Mononuclear cell (primary cell): ENCODE measurements around the gene NCLN. TPM values are rescaled to one million over a fixed set of nuclear protein-coding genes. Genes with fewer than 3 reads are reported as not detected.
"Not testable (repeated sequence)": the region's sequence is repeated elsewhere in the genome, so short reads cannot be mapped to it uniquely, and the experiment has no call there.

Source experiments
- H3K27me3 ChIP-seq: 2 replicates; pipeline ENCODE4 v1.6.0; 2011; ENCODE audit warnings: low read length, control low read depth; ENCODE audit not compliant: insufficient read depth
- H3K4me1 ChIP-seq: 2 replicates; pipeline ENCODE4 v1.5.1; 2011; ENCODE audit warnings: mild to moderate bottlenecking, low read length, control low read depth; ENCODE audit not compliant: insufficient read depth
- H3K4me3 ChIP-seq: 2 replicates; pipeline ENCODE4 v1.5.1; 2011; ENCODE audit warnings: mild to moderate bottlenecking, low read length, moderate library complexity
- H3K9me3 ChIP-seq: 2 replicates; pipeline ENCODE4 v1.5.1; 2011; ENCODE audit warnings: low read depth, mild to moderate bottlenecking, control low read depth, low read length
- total RNA-seq: library from RNA; depleted of rRNA; stranded (reverse); fragments of >200 nt; gene quantifications from one replicate; pipeline ENCODE4 v1.2.3, GENCODE V29; 2012

NCLN gene
- total RNA-seq, 1 donor: 29.7 TPM

DNA sequence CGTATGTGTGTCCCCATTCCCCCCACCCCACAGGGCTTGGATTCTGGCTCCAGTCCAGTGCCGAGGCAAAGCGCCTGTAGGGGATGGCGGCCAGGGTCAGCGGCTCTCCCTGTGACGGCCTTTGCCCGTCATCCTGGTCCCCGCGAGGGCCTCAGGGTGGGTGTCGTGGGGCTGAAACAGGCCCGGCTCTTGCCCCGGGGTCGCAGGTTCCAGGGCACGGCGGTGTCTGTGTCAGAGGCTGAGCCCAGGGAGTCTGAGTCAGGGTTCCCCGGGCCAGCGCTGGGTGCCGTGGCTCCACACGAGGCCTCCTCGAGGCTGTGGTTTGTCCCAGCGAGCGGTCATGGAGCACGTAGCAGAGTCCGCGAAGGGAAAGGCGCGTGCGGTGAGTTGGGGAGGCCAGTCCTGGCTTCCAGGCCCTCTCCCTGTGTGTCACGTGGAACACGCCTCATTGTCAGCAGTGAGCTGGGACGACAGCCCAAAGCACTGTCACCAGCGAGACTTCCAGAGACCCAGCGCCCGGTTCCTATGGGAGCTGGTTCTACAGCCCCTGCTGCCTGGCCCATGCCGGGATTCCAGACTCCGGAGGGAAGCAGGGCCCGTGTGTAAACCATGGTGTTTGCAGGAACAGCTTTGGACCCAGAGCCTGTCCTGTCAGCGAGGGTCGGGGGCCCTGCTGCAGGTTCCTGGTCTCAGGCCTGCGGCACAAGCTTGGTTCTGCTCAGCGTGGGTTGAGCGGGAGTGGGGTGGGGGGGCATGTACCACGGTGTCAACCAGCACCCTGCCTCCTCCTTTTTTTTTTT is 13.4 kb downstream of the NCLN start:
- Histone ChIP-seq H3K4me3 (no peak overlapping the region), H3K4me1 (no peaks in the 10 kb centered on the region), H3K9me3 (no peaks in the 10 kb centered on the region), H3K27me3 (no peaks in the 10 kb centered on the region)

DNA sequence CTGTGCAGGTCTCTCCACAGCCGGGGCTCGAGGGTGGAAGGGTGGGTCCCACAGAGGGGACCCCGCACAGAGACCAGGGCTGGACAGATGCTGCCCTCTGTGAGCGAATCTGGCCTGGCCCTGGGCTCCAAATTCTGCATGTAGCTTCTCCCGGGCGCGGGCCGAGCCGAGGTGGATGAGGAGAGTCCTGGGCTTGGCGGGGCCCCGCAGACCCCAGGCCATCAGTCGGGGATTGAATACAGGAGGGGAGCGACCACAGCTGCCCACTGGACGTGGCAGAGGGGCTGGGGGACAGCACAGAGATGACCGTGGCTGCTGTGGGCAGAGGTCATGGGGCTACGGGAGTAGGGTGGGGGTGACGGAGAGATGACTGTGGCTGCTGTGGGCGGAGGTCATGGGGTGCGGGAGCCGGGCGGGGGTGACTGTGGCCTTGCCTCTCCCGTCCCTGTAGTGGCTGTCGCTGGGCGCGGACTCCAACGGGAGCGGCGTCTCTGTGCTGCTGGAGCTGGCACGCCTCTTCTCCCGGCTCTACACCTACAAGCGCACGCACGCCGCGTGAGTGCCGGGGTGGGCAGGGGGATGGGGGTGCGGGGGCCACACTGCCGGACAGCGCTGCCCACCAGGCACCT is 15.5 kb downstream of the NCLN start:
- Histone ChIP-seq H3K9me3 (no peaks in the 10 kb centered on the region), H3K4me1 (no peaks in the 10 kb centered on the region), H3K4me3 (no peak overlapping the region), H3K27me3 (no peaks in the 10 kb centered on the region)

DNA sequence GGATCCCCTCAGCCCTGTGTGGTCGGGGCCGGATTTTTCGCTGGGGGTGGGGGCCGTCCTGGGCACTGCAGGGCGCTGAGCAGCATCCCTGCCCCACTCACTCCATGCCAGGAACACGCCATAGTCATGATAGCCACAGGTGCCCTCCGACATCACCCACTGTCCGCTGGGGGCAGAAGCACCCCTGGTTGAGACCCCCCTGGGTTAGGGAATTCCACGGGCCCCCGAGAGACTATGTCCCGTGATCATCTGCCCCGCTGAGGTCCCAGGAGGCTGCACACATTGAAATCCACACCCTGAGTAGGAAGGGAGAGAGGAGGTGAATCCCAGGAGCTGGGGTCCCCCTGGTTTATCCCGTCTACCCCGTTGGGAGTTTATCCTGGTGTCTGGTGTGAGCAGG is 16.2 kb downstream of the NCLN start:
- H3K4me3 ChIP-seq: no peak overlapping the region
- H3K27me3 ChIP-seq: no peaks in the 10 kb centered on the region
- no peaks in the 10 kb centered on the region for H3K4me1 ChIP-seq
- H3K9me3 ChIP-seq: no peaks in the 10 kb centered on the region

DNA sequence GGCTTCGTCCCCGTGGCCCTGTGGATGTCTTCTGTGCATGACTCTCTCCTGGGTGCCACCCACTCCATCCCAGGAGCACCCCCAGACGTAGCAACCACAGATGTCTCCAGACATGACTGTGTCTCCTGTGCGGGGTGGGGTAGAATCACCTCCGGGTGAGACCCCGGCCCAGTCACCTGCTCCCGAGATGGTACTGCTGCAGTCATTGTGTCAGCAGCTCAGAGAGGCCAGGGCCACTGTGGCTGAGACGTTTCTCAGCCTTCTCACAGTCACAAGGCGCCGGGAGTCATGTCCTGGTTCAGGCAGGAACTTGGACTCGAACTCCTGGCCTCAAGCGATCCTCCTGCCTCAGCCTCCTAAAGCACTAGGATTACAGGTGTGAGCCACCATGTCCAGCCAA is 16.6 kb downstream of the NCLN start:
- no peaks in the 10 kb centered on the region for H3K4me1 ChIP-seq
- no peak overlapping the region for H3K4me3 ChIP-seq
- no peaks in the 10 kb centered on the region for H3K27me3 ChIP-seq
- no peaks in the 10 kb centered on the region for H3K9me3 ChIP-seq

DNA sequence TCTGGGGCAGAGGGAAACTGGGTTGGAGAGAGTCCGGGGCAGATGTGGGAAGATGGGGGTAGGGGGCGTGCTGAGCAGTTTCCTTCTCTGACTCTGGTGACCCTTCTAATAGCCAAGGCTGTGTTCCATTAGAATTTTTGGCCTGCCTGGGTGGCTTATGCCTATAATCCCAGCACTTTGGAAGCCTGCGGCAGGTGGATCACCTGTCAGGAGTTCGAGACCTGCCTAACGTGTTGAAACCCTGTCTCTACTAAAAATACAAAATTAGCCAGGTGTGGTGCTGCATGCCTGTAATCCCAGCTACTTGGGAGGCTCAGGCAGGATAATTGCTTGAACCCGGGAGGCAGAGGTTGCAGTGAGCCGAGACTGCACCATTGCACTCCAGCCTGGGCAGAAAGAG is 17.2 kb downstream of the NCLN start:
- H3K27me3 ChIP-seq, H3K4me3 ChIP-seq, H3K9me3 ChIP-seq, H3K4me1 ChIP-seq: not testable (repeated sequence)

DNA sequence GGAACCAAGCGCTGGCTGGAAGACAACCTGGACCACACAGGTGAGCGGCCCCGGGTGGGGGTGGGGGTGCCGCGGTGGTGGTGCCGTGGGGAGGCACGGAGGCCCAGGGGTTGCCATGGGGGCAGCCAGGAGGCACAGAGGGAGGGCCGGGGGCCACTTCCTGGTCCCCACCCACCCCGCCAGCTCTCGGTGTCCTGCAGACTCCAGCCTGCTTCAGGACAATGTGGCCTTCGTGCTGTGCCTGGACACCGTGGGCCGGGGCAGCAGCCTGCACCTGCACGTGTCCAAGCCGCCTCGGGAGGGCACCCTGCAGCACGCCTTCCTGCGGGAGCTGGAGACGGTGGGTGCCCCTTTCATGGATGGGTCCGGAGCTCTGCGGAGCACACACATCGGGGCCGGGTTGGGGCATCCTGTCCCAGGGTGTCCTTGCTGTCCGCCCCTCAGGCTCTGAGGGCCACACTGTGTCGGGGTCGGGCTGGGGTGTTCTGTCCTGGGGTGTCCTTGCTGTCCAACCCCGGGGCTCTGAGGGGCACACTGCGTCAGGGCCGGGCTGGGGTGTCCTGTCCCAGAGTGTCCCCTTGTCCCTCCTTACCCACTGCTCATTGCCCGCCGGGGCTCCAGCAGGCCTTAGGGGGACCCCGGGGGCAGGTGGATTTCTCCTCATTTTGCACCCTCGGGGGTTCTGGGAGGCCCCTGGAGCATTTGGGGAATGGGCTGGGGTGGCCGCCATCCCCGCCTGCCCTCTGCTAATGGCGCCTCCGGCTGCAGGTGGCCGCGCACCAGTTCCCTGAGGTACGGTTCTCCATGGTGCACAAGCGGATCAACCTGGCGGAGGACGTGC is 18.3 kb downstream of the NCLN start:
- Histone ChIP-seq H3K4me1 (no peaks in the 10 kb centered on the region), H3K4me3 (no peak overlapping the region), H3K9me3 (no peaks in the 10 kb centered on the region), H3K27me3 (no peaks in the 10 kb centered on the region)

DNA sequence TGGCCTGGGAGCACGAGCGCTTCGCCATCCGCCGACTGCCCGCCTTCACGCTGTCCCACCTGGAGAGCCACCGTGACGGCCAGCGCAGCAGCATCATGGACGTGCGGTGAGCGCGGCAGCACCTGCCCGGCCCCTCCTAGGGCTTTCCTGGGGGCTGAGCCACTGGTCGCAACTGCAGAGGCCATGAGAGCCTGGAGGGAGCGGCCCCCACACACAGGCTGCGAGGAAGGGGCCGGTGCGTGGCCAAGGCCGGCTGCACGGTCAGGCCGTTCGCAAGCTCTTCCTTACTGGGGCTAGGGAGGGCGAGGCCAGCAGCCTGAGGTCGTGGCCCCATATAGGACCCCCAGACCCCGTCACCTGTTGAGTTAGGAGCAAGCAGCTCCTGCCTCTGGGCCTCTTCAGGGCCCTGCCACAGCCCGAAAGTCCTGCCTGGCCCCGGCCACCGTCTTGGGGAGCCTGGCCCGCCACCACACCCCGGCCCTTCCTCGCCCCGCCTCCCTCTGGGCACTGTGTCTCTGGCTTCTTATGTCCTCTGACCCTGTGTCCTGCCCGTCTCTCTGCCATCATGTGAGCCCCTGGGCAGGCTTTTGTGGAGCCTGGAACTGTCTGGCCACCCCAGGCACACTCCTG is 19.0 kb downstream of the NCLN start:
- no peaks in the 10 kb centered on the region for H3K9me3 ChIP-seq
- H3K4me1 ChIP-seq: no peaks in the 10 kb centered on the region
- no peaks in the 10 kb centered on the region for H3K27me3 ChIP-seq
- H3K4me3 ChIP-seq: no peak overlapping the region

DNA sequence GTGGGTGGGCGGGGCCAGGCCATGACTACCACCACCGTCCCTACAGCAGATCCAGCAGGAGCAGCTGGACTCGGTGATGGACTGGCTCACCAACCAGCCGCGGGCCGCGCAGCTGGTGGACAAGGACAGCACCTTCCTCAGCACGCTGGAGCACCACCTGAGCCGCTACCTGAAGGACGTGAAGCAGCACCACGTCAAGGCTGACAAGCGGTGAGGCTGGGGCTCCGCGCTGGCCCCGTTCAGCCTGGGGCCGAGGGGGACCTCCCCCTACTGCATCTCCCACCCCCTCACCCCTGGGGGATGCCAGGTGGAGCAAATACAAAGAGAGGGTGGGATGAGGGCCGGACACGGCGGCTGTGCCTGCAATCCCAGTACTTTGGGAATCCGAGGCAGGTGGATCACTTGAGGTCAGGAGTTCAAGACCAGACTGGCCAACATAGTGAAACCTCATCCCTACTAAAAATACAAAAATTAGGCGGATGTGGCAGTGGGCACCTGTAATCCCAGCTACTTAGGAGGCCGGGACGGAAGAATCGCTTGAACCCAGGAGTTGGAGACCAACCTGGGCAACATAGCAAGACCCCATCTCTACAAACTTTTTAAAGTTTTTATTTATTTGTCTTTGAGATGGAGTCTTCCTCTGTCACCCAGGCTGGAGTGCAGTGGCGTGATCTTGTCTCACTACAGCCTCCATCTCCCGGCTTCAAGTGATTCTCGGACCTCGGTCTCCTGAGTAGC is 20.7 kb downstream of the NCLN start:
- Histone ChIP-seq H3K4me1 (no peaks in the 10 kb centered on the region), H3K27me3 (no peaks in the 10 kb centered on the region), H3K4me3 (no peak overlapping the region), H3K9me3 (no peaks in the 10 kb centered on the region)

DNA sequence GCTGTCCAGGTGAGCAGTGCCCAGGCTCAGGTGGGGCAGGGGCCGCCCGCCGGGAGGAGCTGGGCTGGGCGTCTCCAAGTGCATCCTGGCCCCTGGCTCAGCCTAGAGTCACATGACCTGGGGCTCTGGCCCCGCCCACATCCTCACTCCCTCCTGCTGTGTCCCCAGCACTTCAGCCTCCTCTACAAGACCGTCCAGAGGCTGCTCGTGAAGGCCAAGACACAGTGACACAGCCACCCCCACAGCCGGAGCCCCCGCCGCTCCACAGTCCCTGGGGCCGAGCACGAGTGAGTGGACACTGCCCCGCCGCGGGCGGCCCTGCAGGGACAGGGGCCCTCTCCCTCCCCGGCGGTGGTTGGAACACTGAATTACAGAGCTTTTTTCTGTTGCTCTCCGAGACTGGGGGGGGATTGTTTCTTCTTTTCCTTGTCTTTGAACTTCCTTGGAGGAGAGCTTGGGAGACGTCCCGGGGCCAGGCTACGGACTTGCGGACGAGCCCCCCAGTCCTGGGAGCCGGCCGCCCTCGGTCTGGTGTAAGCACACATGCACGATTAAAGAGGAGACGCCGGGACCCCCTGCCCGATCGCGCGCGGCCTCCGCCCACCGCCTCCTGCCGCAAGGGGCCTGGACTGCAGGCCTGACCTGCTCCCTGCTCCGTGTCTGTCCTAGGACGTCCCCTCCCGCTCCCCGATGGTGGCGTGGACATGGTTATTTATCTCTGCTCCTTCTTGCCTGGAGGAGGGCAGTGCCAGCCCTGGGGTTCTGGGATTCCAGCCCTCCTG is 21.9 kb downstream of the NCLN start:
- no peaks in the 10 kb centered on the region for H3K9me3 ChIP-seq
- no peaks in the 10 kb centered on the region for H3K4me1 ChIP-seq
- H3K27me3 ChIP-seq: no peaks in the 10 kb centered on the region
- no peak overlapping the region for H3K4me3 ChIP-seq

DNA sequence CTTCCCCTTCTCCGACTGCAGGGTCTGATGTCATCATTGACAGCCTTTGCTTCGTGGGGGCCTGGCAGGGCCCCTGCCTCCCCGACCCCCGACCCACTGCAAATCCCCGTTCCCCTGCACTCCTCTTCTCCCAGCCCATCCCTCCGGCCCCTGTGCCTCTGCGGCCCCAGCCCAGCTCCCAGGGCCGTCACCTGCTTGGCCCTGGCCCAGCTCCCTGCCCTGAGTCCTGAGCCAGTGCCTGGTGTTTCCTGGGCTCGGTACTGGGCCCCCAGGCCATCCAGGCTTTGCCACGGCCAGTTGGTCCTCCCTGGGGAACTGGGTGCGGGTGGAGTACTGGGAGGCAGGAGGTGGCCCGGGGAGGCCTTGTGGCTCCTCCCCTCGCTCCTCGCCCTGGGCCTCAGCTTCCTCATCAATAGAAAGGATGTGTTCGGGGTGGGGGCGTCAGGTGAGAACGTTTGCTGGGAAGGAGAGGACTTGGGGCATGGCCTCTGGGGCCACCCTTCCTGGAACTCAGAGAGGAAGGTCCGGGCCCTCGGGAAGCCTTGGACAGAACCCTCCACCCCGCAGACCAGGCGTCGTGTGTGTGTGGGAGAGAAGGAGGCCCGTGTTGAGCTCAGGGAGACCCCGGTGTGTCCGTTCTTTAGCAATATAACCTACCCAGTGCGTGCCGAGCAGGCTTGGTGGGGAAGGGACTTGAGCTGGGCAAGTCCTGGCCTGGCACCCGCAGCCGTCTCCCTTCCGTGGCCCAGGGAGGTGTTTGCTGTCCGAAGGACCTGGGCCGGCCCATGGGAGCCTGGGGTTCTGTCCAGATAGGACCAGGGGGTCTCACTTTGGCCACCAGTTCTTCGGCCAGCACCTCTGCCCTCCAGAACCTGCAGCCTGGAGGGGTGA is 22.8 kb downstream of the NCLN start:
- Histone ChIP-seq H3K27me3 (no peaks in the 10 kb centered on the region), H3K4me3 (no peak overlapping the region), H3K9me3 (no peaks in the 10 kb centered on the region), H3K4me1 (no peaks in the 10 kb centered on the region)

DNA sequence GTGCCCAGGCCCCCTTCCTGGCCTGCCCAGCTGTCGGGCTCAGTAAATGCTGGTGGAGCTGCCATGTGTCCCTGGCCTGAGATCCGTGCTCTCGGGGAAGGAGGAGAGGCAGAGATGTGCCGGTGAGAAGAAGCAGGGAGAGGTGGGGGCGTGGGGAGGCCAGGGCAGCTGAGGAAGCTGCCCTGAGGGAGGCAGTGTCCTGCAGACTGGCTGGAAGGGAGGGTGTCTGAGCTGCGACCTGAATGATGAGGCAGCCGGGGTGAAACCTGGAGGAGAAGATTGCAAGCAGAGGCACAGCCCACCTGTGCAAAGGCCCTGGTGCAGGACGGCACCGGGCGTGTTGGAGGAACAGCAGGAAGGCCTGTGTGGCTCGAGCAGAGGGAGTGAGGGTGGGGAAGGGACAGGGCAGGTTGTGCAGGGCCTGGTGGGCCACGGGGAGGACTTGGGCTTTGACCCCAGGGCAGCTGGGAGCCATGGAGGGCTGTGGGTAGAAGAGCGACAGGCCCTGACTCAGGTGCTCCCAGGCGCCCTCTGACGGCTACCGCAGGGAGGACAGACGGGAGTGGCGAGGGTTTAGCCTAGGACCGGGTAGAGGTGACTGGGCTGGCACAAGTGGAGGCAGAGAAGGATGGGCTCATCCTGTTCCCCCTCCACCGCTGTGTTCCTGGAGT is 24.8 kb downstream of the NCLN start:
- H3K27me3 ChIP-seq: no peaks in the 10 kb centered on the region
- H3K9me3 ChIP-seq: no peaks in the 10 kb centered on the region
- H3K4me1 ChIP-seq: no peaks in the 10 kb centered on the region
- no peak overlapping the region for H3K4me3 ChIP-seq

DNA sequence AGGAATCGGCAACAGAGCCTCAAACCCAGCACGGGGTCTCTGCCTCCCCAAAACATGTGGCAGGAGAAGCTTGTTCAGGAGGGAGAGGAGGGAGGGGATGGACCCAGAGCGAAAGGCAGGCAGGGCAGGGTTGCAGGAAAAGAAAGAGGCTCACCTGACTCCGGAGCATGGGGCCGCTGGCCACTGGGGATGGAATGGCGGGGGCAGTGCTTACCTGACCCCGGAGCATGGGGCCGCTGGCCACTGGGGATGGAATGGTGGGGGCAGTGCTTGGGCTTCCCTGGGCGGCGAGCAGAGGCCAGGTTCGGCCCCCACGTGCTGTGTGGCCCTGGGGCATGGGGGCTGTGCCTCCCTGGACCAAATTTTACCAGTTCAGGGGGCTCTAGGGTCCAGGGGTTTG is 25.5 kb downstream of the NCLN start:
- Histone ChIP-seq H3K4me1 (no peaks in the 10 kb centered on the region), H3K27me3 (no peaks in the 10 kb centered on the region), H3K4me3 (no peak overlapping the region), H3K9me3 (no peaks in the 10 kb centered on the region)

DNA sequence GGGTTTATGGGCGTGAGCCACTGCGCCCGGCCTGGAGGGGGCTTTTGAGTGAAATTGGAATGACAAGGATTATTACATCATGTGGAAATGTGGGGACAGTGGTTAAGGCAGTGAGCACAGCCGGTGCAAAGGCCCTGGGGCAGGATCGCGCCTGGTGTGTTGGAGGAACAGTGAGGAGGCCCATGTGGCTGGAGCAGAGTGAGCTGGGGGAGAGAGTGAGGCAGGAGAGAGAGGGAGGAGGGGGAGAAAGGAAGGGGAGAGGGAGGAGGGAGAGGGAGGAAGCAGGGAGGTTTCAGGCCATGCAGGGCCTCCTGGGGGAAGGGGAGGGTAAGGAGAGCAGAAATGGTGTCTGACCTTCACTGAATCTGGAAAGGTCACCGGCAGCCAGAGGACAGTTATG is 27.4 kb downstream of the NCLN start:
- no peak overlapping the region for H3K4me3 ChIP-seq
- no peaks in the 10 kb centered on the region for H3K4me1 ChIP-seq
- H3K27me3 ChIP-seq: no peaks in the 10 kb centered on the region
- no peaks in the 10 kb centered on the region for H3K9me3 ChIP-seq
